Adrenal gland (tissue), 12 donors: ENCODE measurements around the gene SPATA33. TPM values are rescaled to one million over a fixed set of nuclear protein-coding genes. Genes with fewer than 3 reads are reported as not detected.

ENCODE experiments used
- DNase-seq, 7 donors: peaks; one replicate each; pipeline ENCODE4 v3.0.0-alpha.2; 2019 to 2020
- H3K27ac ChIP-seq, 5 donors: fragments of 200-600 bp; sonication (generic) in 4 of 5; 1 replicate in 3 of 5; 2 replicates in 2 of 5; pipeline versions ENCODE4 v1.5.1 to v1.8.0; 2016 to 2020; ENCODE audit warnings: mild to moderate bottlenecking in 1 of 5
- H3K27me3 ChIP-seq: fragments of 200-600 bp; 2 replicates; pipeline ENCODE4 v1.8.0; 2021
- H3K36me3 ChIP-seq, 2 donors: fragments of 200-600 bp; replicated peaks in 1 of 2; 1 replicate in 1 of 2; 2 replicates in 1 of 2; pipeline versions ENCODE4 v1.5.1 to v1.8.0; 2018 to 2022
- H3K4me1 ChIP-seq, 2 donors: fragments of 200-600 bp; replicated peaks in 1 of 2; 1 replicate in 1 of 2; 2 replicates in 1 of 2; pipeline versions ENCODE4 v1.5.1 to v1.8.0; 2018 to 2021
- H3K4me3 ChIP-seq, 4 donors: fragments of 200-600 bp; sonication (generic) in 3 of 4; one replicate each; pipeline ENCODE4 v1.5.1; 2016 to 2018
- H3K9me3 ChIP-seq, 3 donors: fragments of 200-600 bp; sonication (generic) in 1 of 3; replicated peaks in 1 of 3; 1 replicate in 2 of 3; 2 replicates in 1 of 3; pipeline versions ENCODE4 v1.5.1 to v1.8.0; 2016 to 2021
- CTCF ChIP-seq, 6 experiments: fragments of 450-650 bp in 4 of 6; fragments of 200-600 bp in 2 of 6; sonication (generic) in 1 of 6; IDR thresholded peaks; 1 replicate in 5 of 6; 2 replicates in 1 of 6; pipeline versions ENCODE4 v1.5.1 to v1.8.0; 2016 to 2021; ENCODE audit warnings: antibody characterized with exemption in 6 of 6, mild to moderate bottlenecking in 2 of 6, moderate library complexity in 1 of 6
- POLR2A ChIP-seq, 2 donors: fragments of 450-650 bp; IDR thresholded peaks; one replicate each; pipeline ENCODE4 v1.6.1; 2017; ENCODE audit warnings: antibody characterized with exemption in 2 of 2, mild to moderate bottlenecking in 2 of 2, moderate library complexity in 1 of 2
- WGBS, 4 donors: extraction: QIAGEN DNeasy Blood & Tissue Kit in 2 of 4; methylation state at CpG; one replicate each; pipeline versions ENCODE4 v1.1.5 to v1.1.7; 2013 to 2017; 5-methylcytosine and 5-hydroxymethylcytosine counted together
- intact Hi-C, 2 donors: fragments of 100-400 bp; cut with DNase I; formaldehyde crosslinking; loops; one replicate each; pipeline versions ENCODE4 v1.14.1 to v1.15.0; 2022 to 2023
- polyA plus RNA-seq, 3 donors: library from polyadenylated mRNA; stranded (reverse); fragments of 200-250 nt in 2 of 3; fragments of 350-450 nt in 1 of 3; fragmentation: Illumina TruSeq in 1 of 3; extraction: RNeasy Lipid Tissue Mini Kit (QIAGEN cat#74804) in 1 of 3; gene quantifications; one replicate each; pipeline ENCODE4 v1.2.3, GENCODE V29; 2013 to 2014
- total RNA-seq, 9 donors: library from RNA; depleted of rRNA in 4 of 9; stranded (reverse); fragments of >200 nt in 4 of 9; fragments of 120-200 nt in 1 of 9; fragmentation: NEBNext Ultra II Directional in 1 of 9; extraction: Animal tissue kit (Norgen Biotek cat#: 25700) in 1 of 9; gene quantifications; one replicate each; pipeline versions ENCODE4 v1.1.0 to v1.2.4, GENCODE V29; 2013 to 2023
- donor health status: healthy with polysubstance abuse.
- donor health status: Bipolar disorder and iron deficiency.
- donor health status: DM: yes; HTN: yes; CAD: no.
- donor health status: DM: no; HTN: no; CAD: no.
- donor health status: DM: no; HTN: no; CAD: no.
- donor health status: DM: yes; HTN: yes; CAD: no.

Gene SPATA33
- total and polyA plus RNA-seq, 12 donors: 1.9 to 13.5 (median 4.8) TPM

GRCh38 chr16:89612415-89613166, 45.0 kb upstream of the SPATA33 start:
- H3K27me3 ChIP-seq: peaks cover 5% of the 10 kb centered on the region
- WGBS, 4 donors: 80 to 82% (median 81%) methylated on average over 20 of the region's 20 CpGs
- intact Hi-C loops: no loop called here

GRCh38 chr16:89613231-89613953, 44.2 kb upstream of the SPATA33 start, which contains the start of gene DPEP1:
Gene DPEP1 (plus strand): TSS chr16:89613642. CDS start chr16:89630411, 16,769 bp downstream.
- TF ChIP-seq POLR2A (IDR thresholded peaks at IDR 0.05) (no peak), CTCF (IDR thresholded peaks at IDR 0.05) (no peak)
- H3K27me3 ChIP-seq: peaks cover 5% of the 10 kb centered on the region
- no peak for DNase-seq

More at GRCh38 chr16:89612415-89613166, 45.0 kb upstream of the SPATA33 start:
- Histone ChIP-seq H3K27ac (no peak overlapping the region), H3K9me3 (no peaks in the 10 kb centered on the region), H3K4me3 (no peak overlapping the region), H3K4me1 (no peaks in the 10 kb centered on the region), H3K36me3 (no peaks in the 10 kb centered on the region)
- DNase-seq: no peak
- TF ChIP-seq CTCF (IDR thresholded peaks at IDR 0.05): no peak
- no peak for TF ChIP-seq POLR2A (IDR thresholded peaks at IDR 0.05)

GRCh38 chr16:89613954-89614459, 43.6 kb upstream of the SPATA33 start:
- no peaks in the 10 kb centered on the region for H3K36me3 ChIP-seq
- no peaks in the 10 kb centered on the region for H3K4me1 ChIP-seq
- no peak for DNase-seq
- H3K4me3 ChIP-seq: no peak overlapping the region
- TF ChIP-seq POLR2A (IDR thresholded peaks at IDR 0.05) (no peak), CTCF (IDR thresholded peaks at IDR 0.05) (no peak)
- H3K9me3 ChIP-seq: no peaks in the 10 kb centered on the region
- H3K27ac ChIP-seq: no peak overlapping the region
- intact Hi-C loops: no loop called here
- H3K27me3 ChIP-seq: peaks cover 5% of the 10 kb centered on the region
- WGBS, 4 donors: 81 to 92% (median 84%) methylated on average over 8 to 22 of the region's 22 CpGs

More at GRCh38 chr16:89613231-89613953, 44.2 kb upstream of the SPATA33 start, which contains the start of gene DPEP1:
- H3K27ac ChIP-seq: no peak within 1 kb of the TSS
- intact Hi-C loops: no loop called here
- H3K9me3 ChIP-seq: no peaks in the 10 kb centered on the region
- no peaks in the 10 kb centered on the region for H3K4me1 ChIP-seq
- H3K4me3 ChIP-seq: no peak within 1 kb of the TSS
- WGBS, 4 donors: 73 to 78% (median 78%) methylated on average over 10 to 19 of the region's 19 CpGs
- no peaks in the 10 kb centered on the region for H3K36me3 ChIP-seq

GRCh38 chr16:89615176-89615575, 42.5 kb upstream of the SPATA33 start:
- no peak overlapping the region for H3K27ac ChIP-seq
- H3K27me3 ChIP-seq: peaks cover 5% of the 10 kb centered on the region
- no peaks in the 10 kb centered on the region for H3K9me3 ChIP-seq
- H3K4me3 ChIP-seq: no peak overlapping the region
- 65 to 84% (median 73%) methylated on average over 2 to 13 of the region's 13 CpGs; no CpG with 5 or more reads in 1 of the 4 donors for WGBS, 4 donors
- TF ChIP-seq POLR2A (IDR thresholded peaks at IDR 0.05): no peak
- no peak for TF ChIP-seq CTCF (IDR thresholded peaks at IDR 0.05)
- H3K4me1 ChIP-seq: no peaks in the 10 kb centered on the region
- intact Hi-C loops: no loop called here
- DNase-seq: no peak
- no peaks in the 10 kb centered on the region for H3K36me3 ChIP-seq
